K562 (cell line): ENCODE data around the gene CELF4. TPM values are rescaled to one million over a fixed set of nuclear protein-coding genes. Genes with fewer than 3 reads are reported as not detected.

Experiments
- JUNB ChIP-seq: fragments of 450-650 bp; formaldehyde crosslinking; conservative IDR thresholded peaks from 2 replicates; pipeline ENCODE4 v1.4.0; 2020; ENCODE audit warnings: mild to moderate bottlenecking
- PRPF4 ChIP-seq: fragments of 200-400 bp; formaldehyde crosslinking; IDR thresholded peaks from one replicate; pipeline ENCODE4 v1.6.1; 2017; ENCODE audit warnings: low read length, low read depth, mild to moderate bottlenecking; ENCODE audit not compliant: insufficient read depth, poor library complexity, severe bottlenecking
- RNF2 ChIP-seq: sonication (generic); IDR thresholded peaks from 2 replicates; pipeline ENCODE4 v1.6.1; 2016
- SMAD3 ChIP-seq: fragments of 450-650 bp; formaldehyde crosslinking; conservative IDR thresholded peaks from 2 replicates; pipeline ENCODE4 v1.4.0; 2020; ENCODE audit warnings: mild to moderate bottlenecking
- SP1 ChIP-seq: sonication (generic); formaldehyde crosslinking; IDR thresholded peaks from 2 replicates; pipeline ENCODE4 v1.8.1; 2022; ENCODE audit warnings: mild to moderate bottlenecking, missing genetic modification reagents
- ZNF76 ChIP-seq: fragments of 250-450 bp; sonication (Bioruptor Pico); IDR thresholded peaks from 2 replicates; pipeline ENCODE4 v1.4.0; 2020; ENCODE audit warnings: mild to moderate bottlenecking, moderate library complexity, borderline replicate concordance
- polyA plus RNA-seq, 8 experiments: library from polyadenylated mRNA; depleted of rRNA in 4 of 8; stranded (reverse) in 5 of 8; unstranded in 3 of 8; fragments of >200 nt; fragmentation: Nextera tagmentation in 2 of 8; fragmentation: Illumina TruSeq in 1 of 8; extraction: Ambion mirVana in 2 of 8; extraction: Trizol in 1 of 8; gene quantifications; 2 replicates each; pipeline versions ENCODE4 v1.2.1 to v1.2.3, GENCODE V29; 2011 to 2014; ENCODE audit warnings: inconsistent platforms in 1 of 8, missing spikeins in 1 of 8
- total RNA-seq, 7 experiments: library from RNA; depleted of rRNA in 6 of 7; stranded (reverse); fragments of >200 nt in 6 of 7; fragmentation: Illumina TruSeq in 2 of 7; extraction: Trizol in 2 of 7; gene quantifications; 2 replicates each; pipeline versions ENCODE4 v1.2.1 to v1.2.3, GENCODE V29; 2011 to 2021; ENCODE audit warnings: low replicate concordance in 1 of 7
- TF ChIP-seq, protein P1 (sequence below): fragments of 200-600 bp; sonication (generic); IDR thresholded peaks from one replicate; pipeline ENCODE4 v1.6.1; 2012; ENCODE audit warnings: mild to moderate bottlenecking, low read depth, low read length, inconsistent platforms

CELF4 gene
- total and polyA plus RNA-seq, 9 of the 15 experiments (the other 6 are each of a cell fraction or from before 2014, with no cell fraction given) = 0.04 to 0.24 (median 0.07) TPM; not detected in 3

DNA sequence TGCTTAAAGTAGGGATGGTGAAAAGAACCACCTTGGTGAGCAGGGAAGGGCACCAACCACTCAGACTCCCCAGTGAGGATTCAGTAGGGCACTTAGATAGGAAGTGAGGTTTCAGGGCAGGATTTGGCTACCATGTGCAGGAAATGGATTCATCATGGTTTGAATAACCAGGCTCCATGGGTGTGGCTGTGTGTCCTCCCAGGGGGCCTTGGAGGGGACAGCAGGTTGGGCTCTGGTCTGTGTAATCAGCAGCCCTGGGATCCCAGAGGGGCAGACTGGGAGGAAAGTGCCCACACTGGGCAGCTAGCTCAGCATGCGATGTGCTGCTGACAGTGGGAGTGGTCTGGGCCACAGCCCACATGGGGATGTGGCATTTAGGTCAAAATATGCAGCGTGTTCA is 224.6 kb downstream of the CELF4 start (continued):
- TF ChIP-seq, protein P1, sequence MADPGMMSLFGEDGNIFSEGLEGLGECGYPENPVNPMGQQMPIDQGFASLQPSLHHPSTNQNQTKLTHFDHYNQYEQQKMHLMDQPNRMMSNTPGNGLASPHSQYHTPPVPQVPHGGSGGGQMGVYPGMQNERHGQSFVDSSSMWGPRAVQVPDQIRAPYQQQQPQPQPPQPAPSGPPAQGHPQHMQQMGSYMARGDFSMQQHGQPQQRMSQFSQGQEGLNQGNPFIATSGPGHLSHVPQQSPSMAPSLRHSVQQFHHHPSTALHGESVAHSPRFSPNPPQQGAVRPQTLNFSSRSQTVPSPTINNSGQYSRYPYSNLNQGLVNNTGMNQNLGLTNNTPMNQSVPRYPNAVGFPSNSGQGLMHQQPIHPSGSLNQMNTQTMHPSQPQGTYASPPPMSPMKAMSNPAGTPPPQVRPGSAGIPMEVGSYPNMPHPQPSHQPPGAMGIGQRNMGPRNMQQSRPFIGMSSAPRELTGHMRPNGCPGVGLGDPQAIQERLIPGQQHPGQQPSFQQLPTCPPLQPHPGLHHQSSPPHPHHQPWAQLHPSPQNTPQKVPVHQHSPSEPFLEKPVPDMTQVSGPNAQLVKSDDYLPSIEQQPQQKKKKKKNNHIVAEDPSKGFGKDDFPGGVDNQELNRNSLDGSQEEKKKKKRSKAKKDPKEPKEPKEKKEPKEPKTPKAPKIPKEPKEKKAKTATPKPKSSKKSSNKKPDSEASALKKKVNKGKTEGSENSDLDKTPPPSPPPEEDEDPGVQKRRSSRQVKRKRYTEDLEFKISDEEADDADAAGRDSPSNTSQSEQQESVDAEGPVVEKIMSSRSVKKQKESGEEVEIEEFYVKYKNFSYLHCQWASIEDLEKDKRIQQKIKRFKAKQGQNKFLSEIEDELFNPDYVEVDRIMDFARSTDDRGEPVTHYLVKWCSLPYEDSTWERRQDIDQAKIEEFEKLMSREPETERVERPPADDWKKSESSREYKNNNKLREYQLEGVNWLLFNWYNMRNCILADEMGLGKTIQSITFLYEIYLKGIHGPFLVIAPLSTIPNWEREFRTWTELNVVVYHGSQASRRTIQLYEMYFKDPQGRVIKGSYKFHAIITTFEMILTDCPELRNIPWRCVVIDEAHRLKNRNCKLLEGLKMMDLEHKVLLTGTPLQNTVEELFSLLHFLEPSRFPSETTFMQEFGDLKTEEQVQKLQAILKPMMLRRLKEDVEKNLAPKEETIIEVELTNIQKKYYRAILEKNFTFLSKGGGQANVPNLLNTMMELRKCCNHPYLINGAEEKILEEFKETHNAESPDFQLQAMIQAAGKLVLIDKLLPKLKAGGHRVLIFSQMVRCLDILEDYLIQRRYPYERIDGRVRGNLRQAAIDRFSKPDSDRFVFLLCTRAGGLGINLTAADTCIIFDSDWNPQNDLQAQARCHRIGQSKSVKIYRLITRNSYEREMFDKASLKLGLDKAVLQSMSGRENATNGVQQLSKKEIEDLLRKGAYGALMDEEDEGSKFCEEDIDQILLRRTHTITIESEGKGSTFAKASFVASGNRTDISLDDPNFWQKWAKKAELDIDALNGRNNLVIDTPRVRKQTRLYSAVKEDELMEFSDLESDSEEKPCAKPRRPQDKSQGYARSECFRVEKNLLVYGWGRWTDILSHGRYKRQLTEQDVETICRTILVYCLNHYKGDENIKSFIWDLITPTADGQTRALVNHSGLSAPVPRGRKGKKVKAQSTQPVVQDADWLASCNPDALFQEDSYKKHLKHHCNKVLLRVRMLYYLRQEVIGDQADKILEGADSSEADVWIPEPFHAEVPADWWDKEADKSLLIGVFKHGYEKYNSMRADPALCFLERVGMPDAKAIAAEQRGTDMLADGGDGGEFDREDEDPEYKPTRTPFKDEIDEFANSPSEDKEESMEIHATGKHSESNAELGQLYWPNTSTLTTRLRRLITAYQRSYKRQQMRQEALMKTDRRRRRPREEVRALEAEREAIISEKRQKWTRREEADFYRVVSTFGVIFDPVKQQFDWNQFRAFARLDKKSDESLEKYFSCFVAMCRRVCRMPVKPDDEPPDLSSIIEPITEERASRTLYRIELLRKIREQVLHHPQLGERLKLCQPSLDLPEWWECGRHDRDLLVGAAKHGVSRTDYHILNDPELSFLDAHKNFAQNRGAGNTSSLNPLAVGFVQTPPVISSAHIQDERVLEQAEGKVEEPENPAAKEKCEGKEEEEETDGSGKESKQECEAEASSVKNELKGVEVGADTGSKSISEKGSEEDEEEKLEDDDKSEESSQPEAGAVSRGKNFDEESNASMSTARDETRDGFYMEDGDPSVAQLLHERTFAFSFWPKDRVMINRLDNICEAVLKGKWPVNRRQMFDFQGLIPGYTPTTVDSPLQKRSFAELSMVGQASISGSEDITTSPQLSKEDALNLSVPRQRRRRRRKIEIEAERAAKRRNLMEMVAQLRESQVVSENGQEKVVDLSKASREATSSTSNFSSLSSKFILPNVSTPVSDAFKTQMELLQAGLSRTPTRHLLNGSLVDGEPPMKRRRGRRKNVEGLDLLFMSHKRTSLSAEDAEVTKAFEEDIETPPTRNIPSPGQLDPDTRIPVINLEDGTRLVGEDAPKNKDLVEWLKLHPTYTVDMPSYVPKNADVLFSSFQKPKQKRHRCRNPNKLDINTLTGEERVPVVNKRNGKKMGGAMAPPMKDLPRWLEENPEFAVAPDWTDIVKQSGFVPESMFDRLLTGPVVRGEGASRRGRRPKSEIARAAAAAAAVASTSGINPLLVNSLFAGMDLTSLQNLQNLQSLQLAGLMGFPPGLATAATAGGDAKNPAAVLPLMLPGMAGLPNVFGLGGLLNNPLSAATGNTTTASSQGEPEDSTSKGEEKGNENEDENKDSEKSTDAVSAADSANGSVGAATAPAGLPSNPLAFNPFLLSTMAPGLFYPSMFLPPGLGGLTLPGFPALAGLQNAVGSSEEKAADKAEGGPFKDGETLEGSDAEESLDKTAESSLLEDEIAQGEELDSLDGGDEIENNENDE = no peak
- TF ChIP-seq ZNF76 (CRISPR knock-in tag) = no peak
- no peak for TF ChIP-seq RNF2
- no peak for TF ChIP-seq JUNB (CRISPR knock-in tag)
- TF ChIP-seq PRPF4 = no peak
- TF ChIP-seq SP1 (CRISPR knock-in tag) = no peak
- TF ChIP-seq SMAD3 = no peak
